AG20443 (cell line): ENCODE results near the gene SLC17A3.

Experiments used
- DNase-seq: peaks from one replicate; pipeline ENCODE4 v3.0.0; 2012; ENCODE audit warnings: low spot score, mixed read lengths

SLC17A3 gene

GRCh38 chr6:25835442-25836283 lies 38.4 kb downstream of the SLC17A3 start:
- no peak for DNase-seq

- no peak for DNase-seq
Measured at GRCh38 chr6:25834950-25835349, 39.1 kb downstream of the SLC17A3 start.

GRCh38 chr6:25833136-25833535 lies 40.9 kb downstream of the SLC17A3 start:
- DNase-seq = no peak

GRCh38 chr6:25832670-25833069 lies 41.4 kb downstream of the SLC17A3 start:
- no peak for DNase-seq

- DNase-seq = no peak
Measured at GRCh38 chr6:25832307-25832662, 41.8 kb downstream of the SLC17A3 start.

- DNase-seq = no peak
Measured at GRCh38 chr6:25831532-25832306, 42.3 kb downstream of the SLC17A3 start, which contains the start of gene SLC17A1. Gene SLC17A1 (minus strand): TSS chr6:25832052. CDS start chr6:25830557, 1,495 bp downstream.

- DNase-seq = no peak
Measured at GRCh38 chr6:25830458-25830857, 43.6 kb downstream of the SLC17A3 start.

- no peak for DNase-seq
Measured at GRCh38 chr6:25829375-25829774, 44.7 kb downstream of the SLC17A3 start.

- DNase-seq = no peak
Measured at GRCh38 chr6:25821341-25821740, 52.7 kb downstream of the SLC17A3 start.

- DNase-seq = no peak
Measured at GRCh38 chr6:25816252-25816651, 57.8 kb downstream of the SLC17A3 start.

- no peak for DNase-seq
Measured at GRCh38 chr6:25815194-25815593, 58.8 kb downstream of the SLC17A3 start.

GRCh38 chr6:25804804-25805203 lies 69.2 kb downstream of the SLC17A3 start:
- DNase-seq = no peak

- DNase-seq = no peak
Measured at GRCh38 chr6:25801436-25801835, 72.6 kb downstream of the SLC17A3 start.
